ENCODE results near the gene ZNF438. TPM values are rescaled to one million over a fixed set of nuclear protein-coding genes. Genes with fewer than 3 reads are reported as not detected.
A peak's percentile ranks its signal among the peaks of the same experiment; 100 is the strongest.

Gene ZNF438
- total RNA-seq, 1 donor from 2014 or later, result 6.8 TPM

- no peaks in the 10 kb centered on the region for H3K27me3 ChIP-seq (ENCODE audit: control insufficient read depth in 3 of 3, insufficient read depth in 3 of 3, low read length in 3 of 3)
- no peak overlapping the region for H3K9ac ChIP-seq (ENCODE audit: low read depth in 1 of 3, low read length in 3 of 3)
- H3K36me3 ChIP-seq (ENCODE audit: control insufficient read depth in 3 of 3, insufficient read depth in 3 of 3, low read length in 3 of 3), result no peaks in the 10 kb centered on the region
- H3K27ac ChIP-seq (ENCODE audit: low read depth, low read length), result no peak overlapping the region
- no peak overlapping the region for H3K4me3 ChIP-seq (ENCODE audit: low read length in 3 of 3)
- H3K9me3 ChIP-seq (ENCODE audit: control insufficient read depth in 3 of 3, low read length in 3 of 3), result no peaks in the 10 kb centered on the region
- peaks cover 13 to 18% (median 15%) of the 10 kb centered on the region in 3 donors for H3K4me1 ChIP-seq (ENCODE audit: control insufficient read depth in 3 of 3, insufficient read depth in 3 of 3, low read length in 3 of 3)
Measured at GRCh38 chr10:30979956-30980355, 51.7 kb downstream of the ZNF438 start.

- Histone ChIP-seq H3K9me3 (ENCODE audit: control insufficient read depth in 3 of 3, low read length in 3 of 3) (no peaks in the 10 kb centered on the region), H3K27me3 (ENCODE audit: control insufficient read depth in 3 of 3, insufficient read depth in 3 of 3, low read length in 3 of 3) (no peaks in the 10 kb centered on the region), H3K9ac (ENCODE audit: low read depth in 1 of 3, low read length in 3 of 3) (no peak overlapping the region), H3K4me1 (ENCODE audit: control insufficient read depth in 3 of 3, insufficient read depth in 3 of 3, low read length in 3 of 3) (peaks cover 13 to 22% (median 20%) of the 10 kb centered on the region in 3 donors), H3K4me3 (ENCODE audit: low read length in 3 of 3) (no peak overlapping the region), H3K27ac (ENCODE audit: low read depth, low read length) (no peak overlapping the region), H3K36me3 (ENCODE audit: control insufficient read depth in 3 of 3, insufficient read depth in 3 of 3, low read length in 3 of 3) (no peaks in the 10 kb centered on the region)
Measured at GRCh38 chr10:30978843-30979242, 52.8 kb downstream of the ZNF438 start.

- Histone ChIP-seq H3K4me3 (ENCODE audit: low read length in 3 of 3) (no peak overlapping the region), H3K4me1 (ENCODE audit: control insufficient read depth in 3 of 3, insufficient read depth in 3 of 3, low read length in 3 of 3) (peaks cover 18 to 25% (median 25%) of the 10 kb centered on the region in 3 donors), H3K9ac (ENCODE audit: low read depth in 1 of 3, low read length in 3 of 3) (no peak overlapping the region), H3K9me3 (ENCODE audit: control insufficient read depth in 3 of 3, low read length in 3 of 3) (no peaks in the 10 kb centered on the region), H3K27me3 (ENCODE audit: control insufficient read depth in 3 of 3, insufficient read depth in 3 of 3, low read length in 3 of 3) (no peaks in the 10 kb centered on the region), H3K36me3 (ENCODE audit: control insufficient read depth in 3 of 3, insufficient read depth in 3 of 3, low read length in 3 of 3) (no peaks in the 10 kb centered on the region), H3K27ac (ENCODE audit: low read depth, low read length) (no peak overlapping the region)
Measured at GRCh38 chr10:30977385-30977784, 54.3 kb downstream of the ZNF438 start.

DNA sequence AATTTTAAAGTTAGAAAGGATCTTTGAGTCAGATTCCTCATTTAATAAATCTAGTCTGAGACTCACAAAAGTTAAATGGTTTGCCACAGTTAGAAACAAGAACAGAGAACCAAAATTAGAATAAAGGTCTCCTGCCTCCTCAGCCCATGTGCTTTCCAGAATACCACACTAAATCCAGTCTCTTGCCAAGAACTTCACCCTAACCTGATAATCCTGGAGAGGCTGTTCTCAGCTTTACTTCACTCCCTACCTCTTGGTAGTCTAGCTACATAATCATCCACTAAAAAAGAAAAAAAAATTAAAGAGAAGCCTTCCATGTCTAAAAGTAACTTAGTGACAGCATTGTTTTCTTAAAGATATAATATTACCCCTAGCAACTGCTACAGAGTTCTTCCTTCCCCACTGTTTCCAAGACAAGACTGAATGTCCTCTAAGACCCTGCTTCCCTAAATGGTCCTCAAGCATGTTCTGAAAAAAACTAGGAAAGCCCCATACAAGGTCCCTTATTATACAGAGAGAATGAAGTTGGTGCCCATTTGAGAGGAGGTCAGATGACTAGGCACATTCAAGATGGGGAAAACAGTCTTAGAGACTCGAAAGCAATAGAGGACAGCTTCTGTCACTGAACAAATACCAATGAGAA is 56.8 kb downstream of the ZNF438 start:
- Histone ChIP-seq H3K4me1 (ENCODE audit: control insufficient read depth in 3 of 3, insufficient read depth in 3 of 3, low read length in 3 of 3) (peaks cover 20 to 29% (median 27%) of the 10 kb centered on the region in 3 donors), H3K36me3 (ENCODE audit: control insufficient read depth in 3 of 3, insufficient read depth in 3 of 3, low read length in 3 of 3) (no peaks in the 10 kb centered on the region), H3K27ac (ENCODE audit: low read depth, low read length) (peak overlapping the region; percentile 40), H3K27me3 (ENCODE audit: control insufficient read depth in 3 of 3, insufficient read depth in 3 of 3, low read length in 3 of 3) (no peaks in the 10 kb centered on the region), H3K9ac (ENCODE audit: low read depth in 1 of 3, low read length in 3 of 3) (peak overlapping the region in 1 of 3 donors; percentile 15), H3K4me3 (ENCODE audit: low read length in 3 of 3) (no peak overlapping the region), H3K9me3 (ENCODE audit: control insufficient read depth in 3 of 3, low read length in 3 of 3) (no peaks in the 10 kb centered on the region)

DNA sequence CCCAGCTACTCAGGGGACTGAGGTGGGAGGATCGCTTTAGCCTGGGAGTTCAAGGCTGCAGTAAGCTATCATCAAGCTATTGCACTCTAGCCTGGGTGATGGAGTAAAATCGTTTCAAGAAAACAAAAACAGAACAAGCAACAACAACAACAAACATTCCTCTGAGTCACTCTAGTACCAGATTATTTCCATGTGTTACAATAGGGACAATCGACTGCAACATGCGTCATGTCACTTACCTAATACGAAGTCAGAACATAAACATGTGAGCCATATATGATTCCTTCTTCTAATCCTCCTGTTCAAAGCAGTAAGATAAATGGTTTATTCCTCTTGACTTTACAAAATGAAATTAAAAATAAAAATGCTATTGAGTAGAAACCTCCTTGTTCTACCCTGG is 57.3 kb downstream of the ZNF438 start:
- Histone ChIP-seq H3K36me3 (ENCODE audit: control insufficient read depth in 3 of 3, insufficient read depth in 3 of 3, low read length in 3 of 3) (no peaks in the 10 kb centered on the region), H3K27me3 (ENCODE audit: control insufficient read depth in 3 of 3, insufficient read depth in 3 of 3, low read length in 3 of 3) (no peaks in the 10 kb centered on the region), H3K9ac (ENCODE audit: low read depth in 1 of 3, low read length in 3 of 3) (peak overlapping the region in 1 of 3 donors; percentile 15), H3K4me3 (ENCODE audit: low read length in 3 of 3) (no peak overlapping the region), H3K9me3 (ENCODE audit: control insufficient read depth in 3 of 3, low read length in 3 of 3) (no peaks in the 10 kb centered on the region), H3K4me1 (ENCODE audit: control insufficient read depth in 3 of 3, insufficient read depth in 3 of 3, low read length in 3 of 3) (peaks cover 20 to 31% (median 27%) of the 10 kb centered on the region in 3 donors), H3K27ac (ENCODE audit: low read depth, low read length) (peak overlapping the region; percentile 40)

- Histone ChIP-seq H3K4me1 (ENCODE audit: control insufficient read depth in 3 of 3, insufficient read depth in 3 of 3, low read length in 3 of 3) (peaks cover 20 to 34% (median 27%) of the 10 kb centered on the region in 3 donors), H3K36me3 (ENCODE audit: control insufficient read depth in 3 of 3, insufficient read depth in 3 of 3, low read length in 3 of 3) (no peaks in the 10 kb centered on the region), H3K27ac (ENCODE audit: low read depth, low read length) (peak overlapping the region; percentile 40), H3K9ac (ENCODE audit: low read depth in 1 of 3, low read length in 3 of 3) (peak overlapping the region in 2 of 3 donors; percentile 10 to 65), H3K4me3 (ENCODE audit: low read length in 3 of 3) (peak overlapping the region; percentile 10 to 22 (median 11)), H3K9me3 (ENCODE audit: control insufficient read depth in 3 of 3, low read length in 3 of 3) (no peaks in the 10 kb centered on the region), H3K27me3 (ENCODE audit: control insufficient read depth in 3 of 3, insufficient read depth in 3 of 3, low read length in 3 of 3) (no peaks in the 10 kb centered on the region)
Measured at GRCh38 chr10:30973737-30974136, 57.9 kb downstream of the ZNF438 start.

GRCh38 chr10:30970760-30971460 is 60.8 kb downstream of the ZNF438 start:
- Histone ChIP-seq H3K36me3 (ENCODE audit: control insufficient read depth in 3 of 3, insufficient read depth in 3 of 3, low read length in 3 of 3) (no peaks in the 10 kb centered on the region), H3K4me1 (ENCODE audit: control insufficient read depth in 3 of 3, insufficient read depth in 3 of 3, low read length in 3 of 3) (peaks cover 20 to 36% (median 27%) of the 10 kb centered on the region in 3 donors), H3K27ac (ENCODE audit: low read depth, low read length) (peak overlapping the region; percentile 48), H3K9ac (ENCODE audit: low read depth in 1 of 3, low read length in 3 of 3) (no peak overlapping the region), H3K9me3 (ENCODE audit: control insufficient read depth in 3 of 3, low read length in 3 of 3) (no peaks in the 10 kb centered on the region), H3K27me3 (ENCODE audit: control insufficient read depth in 3 of 3, insufficient read depth in 3 of 3, low read length in 3 of 3) (no peaks in the 10 kb centered on the region), H3K4me3 (ENCODE audit: low read length in 3 of 3) (no peak overlapping the region)

- H3K27me3 ChIP-seq (ENCODE audit: control insufficient read depth in 3 of 3, insufficient read depth in 3 of 3, low read length in 3 of 3), result no peaks in the 10 kb centered on the region
- peaks cover 14 to 27% (median 15%) of the 10 kb centered on the region in 3 donors for H3K4me1 ChIP-seq (ENCODE audit: control insufficient read depth in 3 of 3, insufficient read depth in 3 of 3, low read length in 3 of 3)
- H3K9ac ChIP-seq (ENCODE audit: low read depth in 1 of 3, low read length in 3 of 3), result no peak overlapping the region
- no peaks in the 10 kb centered on the region for H3K36me3 ChIP-seq (ENCODE audit: control insufficient read depth in 3 of 3, insufficient read depth in 3 of 3, low read length in 3 of 3)
- peak overlapping the region; percentile 21 for H3K27ac ChIP-seq (ENCODE audit: low read depth, low read length)
- H3K4me3 ChIP-seq (ENCODE audit: low read length in 3 of 3), result no peak overlapping the region
- no peaks in the 10 kb centered on the region for H3K9me3 ChIP-seq (ENCODE audit: control insufficient read depth in 3 of 3, low read length in 3 of 3)
Measured at GRCh38 chr10:30968711-30969110, 63.0 kb downstream of the ZNF438 start.

GRCh38 chr10:30967650-30968410 is 63.8 kb downstream of the ZNF438 start:
- Histone ChIP-seq H3K4me1 (ENCODE audit: control insufficient read depth in 3 of 3, insufficient read depth in 3 of 3, low read length in 3 of 3) (peaks cover 11 to 24% (median 13%) of the 10 kb centered on the region in 3 donors), H3K36me3 (ENCODE audit: control insufficient read depth in 3 of 3, insufficient read depth in 3 of 3, low read length in 3 of 3) (no peaks in the 10 kb centered on the region), H3K27ac (ENCODE audit: low read depth, low read length) (no peak overlapping the region), H3K9me3 (ENCODE audit: control insufficient read depth in 3 of 3, low read length in 3 of 3) (no peaks in the 10 kb centered on the region), H3K9ac (ENCODE audit: low read depth in 1 of 3, low read length in 3 of 3) (no peak overlapping the region), H3K4me3 (ENCODE audit: low read length in 3 of 3) (no peak overlapping the region), H3K27me3 (ENCODE audit: control insufficient read depth in 3 of 3, insufficient read depth in 3 of 3, low read length in 3 of 3) (no peaks in the 10 kb centered on the region)

All from skeletal muscle tissue (tissue), 4 donors.